HepG2 (cell line): ENCODE measurements around the gene ZNF264. TPM values are rescaled to one million over a fixed set of nuclear protein-coding genes. Genes with fewer than 3 reads are reported as not detected.
A peak's percentile ranks its signal among the peaks of the same experiment; 100 is the strongest.

Experiments
- ASH2L ChIP-seq: fragments of 300-600, 200-600 bp; sonication (generic); IDR thresholded peaks from 2 replicates; pipeline ENCODE4 v1.7.0; 2017; ENCODE audit warnings: low read depth, mild to moderate bottlenecking, moderate library complexity, mixed read lengths, low read length; ENCODE audit not compliant: insufficient read length
- CEBPG ChIP-seq: IDR thresholded peaks from 2 replicates; pipeline ENCODE4 v1.6.1; 2016
- DMAP1 ChIP-seq: IDR thresholded peaks from 2 replicates; pipeline ENCODE4 v1.6.1; 2016
- HNRNPH1 ChIP-seq: fragments of 200-400 bp; formaldehyde crosslinking; optimal IDR thresholded peaks from 2 replicates; pipeline ENCODE3; 2017; ENCODE audit warnings: mild to moderate bottlenecking, low read depth, low read length
- ONECUT2 ChIP-seq: sonication (generic); formaldehyde crosslinking; IDR thresholded peaks from 2 replicates; pipeline ENCODE4 v1.4.0; 2020; ENCODE audit warnings: missing genetic modification reagents
- TEAD2 ChIP-seq: sonication (generic); formaldehyde crosslinking; IDR thresholded peaks from 2 replicates; pipeline ENCODE4 v1.9.0; 2021; ENCODE audit warnings: missing genetic modification reagents
- ZNF136 ChIP-seq: sonication (generic); formaldehyde crosslinking; IDR thresholded peaks from 2 replicates; pipeline ENCODE4 v1.8.1; 2022; ENCODE audit warnings: low read depth, mild to moderate bottlenecking, moderate library complexity, missing genetic modification reagents
- ZNF546 ChIP-seq: sonication (generic); formaldehyde crosslinking; conservative IDR thresholded peaks from 2 replicates; pipeline ENCODE4 v1.8.1; 2023; ENCODE audit warnings: mild to moderate bottlenecking, missing genetic modification reagents
- ZSCAN31 ChIP-seq: sonication (generic); formaldehyde crosslinking; IDR thresholded peaks from 2 replicates; pipeline ENCODE4 v1.5.0; 2020; ENCODE audit warnings: low read depth, mild to moderate bottlenecking, missing genetic modification reagents
- polyA plus RNA-seq, 8 experiments: library from polyadenylated mRNA; depleted of rRNA in 3 of 8; stranded (reverse) in 7 of 8; unstranded in 1 of 8; fragments of >200 nt; fragmentation: Illumina TruSeq in 4 of 8; extraction: Trizol in 4 of 8; gene quantifications; 2 replicates each; pipeline versions ENCODE4 v1.2.1 to v1.2.3, GENCODE V29; 2011 to 2016; ENCODE audit warnings: low read depth in 4 of 8, missing spikeins in 1 of 8, mixed read lengths in 1 of 8; ENCODE audit not compliant: insufficient read depth in 1 of 8
- total RNA-seq, 5 experiments: library from RNA; depleted of rRNA; stranded (reverse); fragments of >200 nt; fragmentation: Illumina TruSeq; extraction: Trizol; gene quantifications; 2 replicates each; pipeline ENCODE4 v1.2.3, GENCODE V29; 2016; ENCODE audit warnings: low read depth in 1 of 5
- TF ChIP-seq, protein P1 (sequence below): fragments of 450-650 bp; IDR thresholded peaks from 2 replicates; pipeline ENCODE4 v1.6.1; 2017; ENCODE audit warnings: mild to moderate bottlenecking
- TF ChIP-seq, protein P2 (sequence below): sonication (generic); formaldehyde crosslinking; IDR thresholded peaks from 2 replicates; pipeline ENCODE4 v1.5.0; 2020; ENCODE audit warnings: missing genetic modification reagents, mild to moderate bottlenecking, borderline replicate concordance
- TF ChIP-seq, protein P3 (sequence below): IDR thresholded peaks from 2 replicates; pipeline ENCODE4 v1.6.1; 2016; ENCODE audit warnings: low read depth, control low read depth
- TF ChIP-seq, protein P4 (sequence below): IDR thresholded peaks from 2 replicates; pipeline ENCODE4 v1.6.1; 2016; ENCODE audit warnings: missing genetic modification reagents, missing compliant biosample characterization
- TF ChIP-seq, protein P5 (sequence below): sonication (generic); formaldehyde crosslinking; IDR thresholded peaks from 2 replicates; pipeline ENCODE4 v1.4.0; 2020; ENCODE audit warnings: mild to moderate bottlenecking, missing genetic modification reagents
- TF ChIP-seq, protein P6 (sequence below): sonication (generic); formaldehyde crosslinking; IDR thresholded peaks from 2 replicates; pipeline ENCODE4 v1.8.0; 2022; ENCODE audit warnings: mild to moderate bottlenecking, missing genetic modification reagents
- TF ChIP-seq, protein P7 (sequence below), 2 experiments: sonication (generic) in 1 of 2; formaldehyde crosslinking in 1 of 2; IDR thresholded peaks; 2 replicates each; pipeline versions ENCODE4 v1.4.0 to v1.6.1; 2016 to 2020; ENCODE audit warnings: borderline replicate concordance in 1 of 2, low read depth in 1 of 2, mild to moderate bottlenecking in 1 of 2, missing genetic modification reagents in 1 of 2

ZNF264 gene
- total and polyA plus RNA-seq, 2 of the 13 experiments (the other 11 are each of a cell fraction or from before 2014, with no cell fraction given) = 3.5 to 17.6 TPM

DNA sequence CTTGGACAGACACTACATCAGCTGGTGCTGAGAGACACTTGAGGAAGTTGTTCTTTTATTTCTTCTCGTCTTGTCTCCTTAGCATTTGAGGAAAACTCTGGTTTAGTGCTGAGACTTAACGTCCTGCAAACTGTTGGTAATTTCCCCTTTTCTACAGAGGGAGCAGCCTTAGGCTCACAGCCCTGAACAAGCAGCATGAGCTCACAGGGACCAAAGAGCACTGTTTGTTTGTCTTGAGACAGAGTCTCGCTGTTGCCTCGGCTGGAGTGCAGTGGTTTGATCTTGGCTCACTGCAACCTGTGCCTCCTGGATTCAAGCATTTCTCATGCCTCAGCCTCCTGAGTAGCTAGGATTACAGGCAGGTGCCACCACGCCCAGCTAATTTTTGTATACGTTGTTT is 54.7 kb downstream of the ZNF264 start (continued):
- TF ChIP-seq, protein P1, sequence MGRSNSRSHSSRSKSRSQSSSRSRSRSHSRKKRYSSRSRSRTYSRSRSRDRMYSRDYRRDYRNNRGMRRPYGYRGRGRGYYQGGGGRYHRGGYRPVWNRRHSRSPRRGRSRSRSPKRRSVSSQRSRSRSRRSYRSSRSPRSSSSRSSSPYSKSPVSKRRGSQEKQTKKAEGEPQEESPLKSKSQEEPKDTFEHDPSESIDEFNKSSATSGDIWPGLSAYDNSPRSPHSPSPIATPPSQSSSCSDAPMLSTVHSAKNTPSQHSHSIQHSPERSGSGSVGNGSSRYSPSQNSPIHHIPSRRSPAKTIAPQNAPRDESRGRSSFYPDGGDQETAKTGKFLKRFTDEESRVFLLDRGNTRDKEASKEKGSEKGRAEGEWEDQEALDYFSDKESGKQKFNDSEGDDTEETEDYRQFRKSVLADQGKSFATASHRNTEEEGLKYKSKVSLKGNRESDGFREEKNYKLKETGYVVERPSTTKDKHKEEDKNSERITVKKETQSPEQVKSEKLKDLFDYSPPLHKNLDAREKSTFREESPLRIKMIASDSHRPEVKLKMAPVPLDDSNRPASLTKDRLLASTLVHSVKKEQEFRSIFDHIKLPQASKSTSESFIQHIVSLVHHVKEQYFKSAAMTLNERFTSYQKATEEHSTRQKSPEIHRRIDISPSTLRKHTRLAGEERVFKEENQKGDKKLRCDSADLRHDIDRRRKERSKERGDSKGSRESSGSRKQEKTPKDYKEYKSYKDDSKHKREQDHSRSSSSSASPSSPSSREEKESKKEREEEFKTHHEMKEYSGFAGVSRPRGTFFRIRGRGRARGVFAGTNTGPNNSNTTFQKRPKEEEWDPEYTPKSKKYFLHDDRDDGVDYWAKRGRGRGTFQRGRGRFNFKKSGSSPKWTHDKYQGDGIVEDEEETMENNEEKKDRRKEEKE = no peak
- TF ChIP-seq, protein P2, sequence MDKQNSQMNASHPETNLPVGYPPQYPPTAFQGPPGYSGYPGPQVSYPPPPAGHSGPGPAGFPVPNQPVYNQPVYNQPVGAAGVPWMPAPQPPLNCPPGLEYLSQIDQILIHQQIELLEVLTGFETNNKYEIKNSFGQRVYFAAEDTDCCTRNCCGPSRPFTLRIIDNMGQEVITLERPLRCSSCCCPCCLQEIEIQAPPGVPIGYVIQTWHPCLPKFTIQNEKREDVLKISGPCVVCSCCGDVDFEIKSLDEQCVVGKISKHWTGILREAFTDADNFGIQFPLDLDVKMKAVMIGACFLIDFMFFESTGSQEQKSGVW (CRISPR knock-in tag) = no peak
- TF ChIP-seq, protein P3, sequence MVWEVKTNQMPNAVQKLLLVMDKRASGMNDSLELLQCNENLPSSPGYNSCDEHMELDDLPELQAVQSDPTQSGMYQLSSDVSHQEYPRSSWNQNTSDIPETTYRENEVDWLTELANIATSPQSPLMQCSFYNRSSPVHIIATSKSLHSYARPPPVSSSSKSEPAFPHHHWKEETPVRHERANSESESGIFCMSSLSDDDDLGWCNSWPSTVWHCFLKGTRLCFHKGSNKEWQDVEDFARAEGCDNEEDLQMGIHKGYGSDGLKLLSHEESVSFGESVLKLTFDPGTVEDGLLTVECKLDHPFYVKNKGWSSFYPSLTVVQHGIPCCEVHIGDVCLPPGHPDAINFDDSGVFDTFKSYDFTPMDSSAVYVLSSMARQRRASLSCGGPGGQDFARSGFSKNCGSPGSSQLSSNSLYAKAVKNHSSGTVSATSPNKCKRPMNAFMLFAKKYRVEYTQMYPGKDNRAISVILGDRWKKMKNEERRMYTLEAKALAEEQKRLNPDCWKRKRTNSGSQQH (CRISPR knock-in tag) = no peak
- TF ChIP-seq, protein P4, sequence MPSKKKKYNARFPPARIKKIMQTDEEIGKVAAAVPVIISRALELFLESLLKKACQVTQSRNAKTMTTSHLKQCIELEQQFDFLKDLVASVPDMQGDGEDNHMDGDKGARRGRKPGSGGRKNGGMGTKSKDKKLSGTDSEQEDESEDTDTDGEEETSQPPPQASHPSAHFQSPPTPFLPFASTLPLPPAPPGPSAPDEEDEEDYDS (CRISPR knock-in tag) = peak; percentile 55
- TF ChIP-seq, protein P5, sequence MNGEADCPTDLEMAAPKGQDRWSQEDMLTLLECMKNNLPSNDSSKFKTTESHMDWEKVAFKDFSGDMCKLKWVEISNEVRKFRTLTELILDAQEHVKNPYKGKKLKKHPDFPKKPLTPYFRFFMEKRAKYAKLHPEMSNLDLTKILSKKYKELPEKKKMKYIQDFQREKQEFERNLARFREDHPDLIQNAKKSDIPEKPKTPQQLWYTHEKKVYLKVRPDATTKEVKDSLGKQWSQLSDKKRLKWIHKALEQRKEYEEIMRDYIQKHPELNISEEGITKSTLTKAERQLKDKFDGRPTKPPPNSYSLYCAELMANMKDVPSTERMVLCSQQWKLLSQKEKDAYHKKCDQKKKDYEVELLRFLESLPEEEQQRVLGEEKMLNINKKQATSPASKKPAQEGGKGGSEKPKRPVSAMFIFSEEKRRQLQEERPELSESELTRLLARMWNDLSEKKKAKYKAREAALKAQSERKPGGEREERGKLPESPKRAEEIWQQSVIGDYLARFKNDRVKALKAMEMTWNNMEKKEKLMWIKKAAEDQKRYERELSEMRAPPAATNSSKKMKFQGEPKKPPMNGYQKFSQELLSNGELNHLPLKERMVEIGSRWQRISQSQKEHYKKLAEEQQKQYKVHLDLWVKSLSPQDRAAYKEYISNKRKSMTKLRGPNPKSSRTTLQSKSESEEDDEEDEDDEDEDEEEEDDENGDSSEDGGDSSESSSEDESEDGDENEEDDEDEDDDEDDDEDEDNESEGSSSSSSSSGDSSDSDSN (CRISPR knock-in tag) = 0 out of 2 replicates have a peak, but pooled peaks have one; percentile 24
- TF ChIP-seq, protein P6, sequence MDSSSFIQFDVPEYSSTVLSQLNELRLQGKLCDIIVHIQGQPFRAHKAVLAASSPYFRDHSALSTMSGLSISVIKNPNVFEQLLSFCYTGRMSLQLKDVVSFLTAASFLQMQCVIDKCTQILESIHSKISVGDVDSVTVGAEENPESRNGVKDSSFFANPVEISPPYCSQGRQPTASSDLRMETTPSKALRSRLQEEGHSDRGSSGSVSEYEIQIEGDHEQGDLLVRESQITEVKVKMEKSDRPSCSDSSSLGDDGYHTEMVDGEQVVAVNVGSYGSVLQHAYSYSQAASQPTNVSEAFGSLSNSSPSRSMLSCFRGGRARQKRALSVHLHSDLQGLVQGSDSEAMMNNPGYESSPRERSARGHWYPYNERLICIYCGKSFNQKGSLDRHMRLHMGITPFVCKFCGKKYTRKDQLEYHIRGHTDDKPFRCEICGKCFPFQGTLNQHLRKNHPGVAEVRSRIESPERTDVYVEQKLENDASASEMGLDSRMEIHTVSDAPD (CRISPR knock-in tag) = no peak
- no peak for TF ChIP-seq ZNF136
- TF ChIP-seq DMAP1 (CRISPR knock-in tag) = no peak
- TF ChIP-seq ONECUT2 = no peak
- no peak for TF ChIP-seq ZNF546 (CRISPR knock-in tag)
- TF ChIP-seq, protein P7, sequence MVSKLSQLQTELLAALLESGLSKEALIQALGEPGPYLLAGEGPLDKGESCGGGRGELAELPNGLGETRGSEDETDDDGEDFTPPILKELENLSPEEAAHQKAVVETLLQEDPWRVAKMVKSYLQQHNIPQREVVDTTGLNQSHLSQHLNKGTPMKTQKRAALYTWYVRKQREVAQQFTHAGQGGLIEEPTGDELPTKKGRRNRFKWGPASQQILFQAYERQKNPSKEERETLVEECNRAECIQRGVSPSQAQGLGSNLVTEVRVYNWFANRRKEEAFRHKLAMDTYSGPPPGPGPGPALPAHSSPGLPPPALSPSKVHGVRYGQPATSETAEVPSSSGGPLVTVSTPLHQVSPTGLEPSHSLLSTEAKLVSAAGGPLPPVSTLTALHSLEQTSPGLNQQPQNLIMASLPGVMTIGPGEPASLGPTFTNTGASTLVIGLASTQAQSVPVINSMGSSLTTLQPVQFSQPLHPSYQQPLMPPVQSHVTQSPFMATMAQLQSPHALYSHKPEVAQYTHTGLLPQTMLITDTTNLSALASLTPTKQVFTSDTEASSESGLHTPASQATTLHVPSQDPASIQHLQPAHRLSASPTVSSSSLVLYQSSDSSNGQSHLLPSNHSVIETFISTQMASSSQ (IDR thresholded peaks at IDR 0.05; ENCODE audit: low read depth) = no peak
- TF ChIP-seq, protein P7 (CRISPR knock-in tag; IDR thresholded peaks at IDR 0.05; ENCODE audit: borderline replicate concordance) = no peak
- TF ChIP-seq TEAD2 (CRISPR knock-in tag) = no peak
- peak; percentile 51 for TF ChIP-seq CEBPG (CRISPR knock-in tag)
- TF ChIP-seq HNRNPH1 = no peak
- TF ChIP-seq ZSCAN31 = no peak
- TF ChIP-seq ASH2L = no peak
